Thoracic aorta (tissue), 2 donors: Measurements from ENCODE around the gene GINS1. TPM values are rescaled to one million over a fixed set of nuclear protein-coding genes. Genes with fewer than 3 reads are reported as not detected.

Experiments
- ATAC-seq: fragments of 150-250 bp; one replicate; pipeline ENCODE4 v1.8.0; 2017; ENCODE audit warnings: low read depth; ENCODE audit not compliant: insufficient number of reproducible peaks, low FRiP score
- DNase-seq: peaks from one replicate; pipeline ENCODE4 v3.0.0-alpha.2; 2020; ENCODE audit warnings: low spot score
- H3K27ac ChIP-seq, 2 donors: fragments of 200-600 bp; sonication (generic); 1 replicate in 1 of 2; 2 replicates in 1 of 2; pipeline ENCODE4 v1.5.1; 2016; ENCODE audit warnings: mild to moderate bottlenecking in 2 of 2, moderate library complexity in 2 of 2
- H3K27me3 ChIP-seq: fragments of 200-600 bp; sonication (generic); replicated peaks from 2 replicates; pipeline ENCODE4 v1.6.0; 2016; ENCODE audit warnings: mild to moderate bottlenecking; ENCODE audit not compliant: insufficient read depth
- H3K36me3 ChIP-seq: fragments of 200-600 bp; sonication (generic); one replicate; pipeline ENCODE4 v1.5.1; 2016
- H3K4me1 ChIP-seq, 2 donors: fragments of 200-600 bp; sonication (generic); 1 replicate in 1 of 2; 2 replicates in 1 of 2; pipeline versions ENCODE4 v1.5.1 to v1.6.0; 2016; ENCODE audit warnings: low read depth in 2 of 2, mild to moderate bottlenecking in 1 of 2; ENCODE audit not compliant: control insufficient read depth in 1 of 2
- H3K4me3 ChIP-seq: fragments of 200-600 bp; sonication (generic); 2 replicates; pipeline ENCODE4 v1.5.1; 2016; ENCODE audit warnings: mild to moderate bottlenecking
- H3K9me3 ChIP-seq: fragments of 200-600 bp; sonication (generic); 2 replicates; pipeline ENCODE4 v1.5.1; 2016
- CTCF ChIP-seq: fragments of 200-600 bp; sonication (generic); IDR thresholded peaks from one replicate; pipeline ENCODE4 v1.5.1; 2019; ENCODE audit warnings: antibody characterized with exemption
- total RNA-seq, 2 donors: library from RNA; depleted of rRNA; stranded (reverse); fragments of >200 nt; gene quantifications; one replicate each; pipeline versions ENCODE4 v1.1.0 to v1.2.3, GENCODE V29; 2016

GINS1 gene
- total RNA-seq, 2 donors from 2014 or later = 0.41 TPM; not detected in 1

GRCh38 chr20:25496165-25496967, 88.9 kb downstream of the GINS1 start:
- Histone ChIP-seq H3K9me3 (no peaks in the 10 kb centered on the region), H3K27ac (no peak overlapping the region), H3K27me3 (no peaks in the 10 kb centered on the region), H3K4me3 (no peak overlapping the region), H3K4me1 (no peaks in the 10 kb centered on the region), H3K36me3 (peaks cover 9% of the 10 kb centered on the region)
- DNase-seq = no peak
- no peak for ATAC-seq
- TF ChIP-seq CTCF = no peak

GRCh38 chr20:25496968-25497401, 89.5 kb downstream of the GINS1 start:
- Histone ChIP-seq H3K4me3 (no peak overlapping the region), H3K36me3 (peaks cover 9% of the 10 kb centered on the region), H3K27ac (no peak overlapping the region), H3K4me1 (no peaks in the 10 kb centered on the region), H3K9me3 (no peaks in the 10 kb centered on the region), H3K27me3 (no peaks in the 10 kb centered on the region)
- ATAC-seq (no peak), DNase-seq (no peak)
- TF ChIP-seq CTCF = no peak

GRCh38 chr20:25497586-25498279, 90.3 kb downstream of the GINS1 start:
- Histone ChIP-seq H3K27me3 (no peaks in the 10 kb centered on the region), H3K27ac (no peak overlapping the region), H3K4me1 (no peaks in the 10 kb centered on the region), H3K36me3 (peaks cover 9% of the 10 kb centered on the region), H3K4me3 (no peak overlapping the region), H3K9me3 (no peaks in the 10 kb centered on the region)
- no peak for ATAC-seq
- TF ChIP-seq CTCF = no peak
- no peak for DNase-seq

Other genes starting within 250 kb of the GINS1 start
- 100 to 1,000 TPM in 1 of 2 donors, 10 to 100 TPM in 1; 82.0 to 107 TPM for gene ENTPD6, start 212.0 kb upstream of the GINS1 start, total RNA-seq
- gene PYGB, start 159.6 kb upstream of the GINS1 start, total RNA-seq = 100 to 1,000 TPM; 124 to 256 TPM
- 10 to 100 TPM; 48.5 to 49.8 TPM for gene ABHD12, start 16.8 kb upstream of the GINS1 start, total RNA-seq
- gene NINL, start 177.9 kb downstream of the GINS1 start, total RNA-seq = 10 to 100 TPM; 20.3 to 35.6 TPM
- gene NANP, start 216.3 kb downstream of the GINS1 start, total RNA-seq = 1 to 10 TPM; 6.9 to 9.0 TPM